K562 (cell line): Measurements from ENCODE around the gene DBP. TPM values are rescaled to one million over a fixed set of nuclear protein-coding genes. Genes with fewer than 3 reads are reported as not detected.
A peak's percentile ranks its signal among the peaks of the same experiment; 100 is the strongest.

Source experiments
- CBX8 ChIP-seq: fragments of 200-600 bp; sonication (generic); IDR thresholded peaks from 2 replicates; pipeline ENCODE4 v1.6.1; 2012; ENCODE audit warnings: borderline replicate concordance, mixed run types, low read depth, mild to moderate bottlenecking, moderate library complexity, mixed read lengths, low read length, control low read depth, inconsistent platforms; ENCODE audit not compliant: poor library complexity, severe bottlenecking; ENCODE audit errors: extremely low read depth
- DACH1 ChIP-seq: fragments of 450-650 bp; IDR thresholded peaks from 2 replicates; pipeline ENCODE4 v1.6.1; 2018; ENCODE audit not compliant: partially characterized antibody
- E2F5 ChIP-seq: sonication (generic); formaldehyde crosslinking; IDR thresholded peaks from 2 replicates; pipeline ENCODE4 v1.8.0; 2022; ENCODE audit warnings: mild to moderate bottlenecking, missing genetic modification reagents
- HIVEP1 ChIP-seq: fragments of 250-450 bp; sonication (Bioruptor Pico); IDR thresholded peaks from 2 replicates; pipeline ENCODE4 v1.4.0; 2020; ENCODE audit warnings: mild to moderate bottlenecking
- PCBP2 ChIP-seq: fragments of 200-400 bp; formaldehyde crosslinking; IDR thresholded peaks from 2 replicates; pipeline ENCODE4 v1.6.1; 2018; ENCODE audit warnings: low read length, low read depth, mild to moderate bottlenecking, moderate library complexity; ENCODE audit not compliant: poor library complexity, severe bottlenecking
- TCF3 ChIP-seq: sonication (generic); formaldehyde crosslinking; IDR thresholded peaks from 2 replicates; pipeline ENCODE4 v1.4.0; 2020; ENCODE audit warnings: mild to moderate bottlenecking, missing genetic modification reagents
- TRIM24 ChIP-seq, 2 experiments: fragments of 450-650 bp; IDR thresholded peaks; 2 replicates each; pipeline ENCODE4 v1.6.1; 2016
- ZBTB40 ChIP-seq, 2 experiments: fragments of 450-650 bp in 1 of 2; sonication (generic) in 1 of 2; formaldehyde crosslinking in 1 of 2; IDR thresholded peaks; 2 replicates each; pipeline versions ENCODE4 v1.7.1 to v1.9.0; 2016 to 2022; ENCODE audit warnings: inconsistent platforms in 1 of 2, mild to moderate bottlenecking in 1 of 2, missing genetic modification reagents in 1 of 2
- ZBTB49 ChIP-seq: sonication (generic); formaldehyde crosslinking; IDR thresholded peaks from 2 replicates; pipeline ENCODE4 v1.8.0; 2022; ENCODE audit warnings: missing genetic modification reagents, mild to moderate bottlenecking, borderline replicate concordance
- ZKSCAN3 ChIP-seq: fragments of 250-450 bp; sonication (Bioruptor Pico); IDR thresholded peaks from 2 replicates; pipeline ENCODE4 v1.4.0; 2020
- ZNF780A ChIP-seq: fragments of 250-450 bp; sonication (Bioruptor Pico); IDR thresholded peaks from 2 replicates; pipeline ENCODE4 v1.5.0; 2021; ENCODE audit warnings: mild to moderate bottlenecking
- polyA plus RNA-seq, 8 experiments: library from polyadenylated mRNA; depleted of rRNA in 4 of 8; stranded (reverse) in 5 of 8; unstranded in 3 of 8; fragments of >200 nt; fragmentation: Nextera tagmentation in 2 of 8; fragmentation: Illumina TruSeq in 1 of 8; extraction: Ambion mirVana in 2 of 8; extraction: Trizol in 1 of 8; gene quantifications; 2 replicates each; pipeline versions ENCODE4 v1.2.1 to v1.2.3, GENCODE V29; 2011 to 2014; ENCODE audit warnings: inconsistent platforms in 1 of 8, missing spikeins in 1 of 8
- total RNA-seq, 7 experiments: library from RNA; depleted of rRNA in 6 of 7; stranded (reverse); fragments of >200 nt in 6 of 7; fragmentation: Illumina TruSeq in 2 of 7; extraction: Trizol in 2 of 7; gene quantifications; 2 replicates each; pipeline versions ENCODE4 v1.2.1 to v1.2.3, GENCODE V29; 2011 to 2021; ENCODE audit warnings: low replicate concordance in 1 of 7
- TF ChIP-seq, protein P1 (sequence below), 2 experiments: fragments of 450-650 bp in 1 of 2; IDR thresholded peaks; 2 replicates each; pipeline ENCODE4 v1.6.1; 2011 to 2017; ENCODE audit warnings: low read depth in 2 of 2, antibody characterized with exemption in 1 of 2, borderline replicate concordance in 1 of 2, low read length in 1 of 2, mild to moderate bottlenecking in 1 of 2, mixed read lengths in 1 of 2; ENCODE audit not compliant: control insufficient read depth in 1 of 2

Gene DBP
- total and polyA plus RNA-seq, 9 of the 15 experiments (the other 6 are each of a cell fraction or from before 2014, with no cell fraction given) = 0.25 to 5.5 (median 1.8) TPM

DNA sequence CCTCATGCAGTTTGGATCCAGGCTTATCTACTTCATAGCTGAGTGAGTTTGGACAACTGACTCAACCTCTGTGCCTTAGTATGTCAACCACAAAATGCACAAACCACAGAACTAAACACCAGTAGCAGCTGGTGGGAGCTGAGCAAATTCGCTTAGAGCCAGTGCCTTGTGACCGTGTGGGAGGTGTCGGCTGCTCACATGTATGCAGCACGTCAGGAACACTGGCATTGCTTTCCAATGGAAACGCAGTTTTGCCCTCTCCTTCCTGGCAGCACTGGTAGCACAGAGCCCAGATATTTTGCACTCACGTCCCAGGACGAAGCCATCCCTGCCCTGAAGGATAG lies 43.9 kb upstream of the DBP start (continued):
- TF ChIP-seq TCF3 (CRISPR knock-in tag) (peak; percentile 64), E2F5 (CRISPR knock-in tag) (no peak), ZKSCAN3 (CRISPR knock-in tag) (no peak), CBX8 (no peak), TRIM24 (IDR thresholded peaks at IDR 0.05) (no peak; a peak in 1 of 4 replicates), ZBTB40 (IDR thresholded peaks at IDR 0.05) (no peak), ZBTB40 (CRISPR knock-in tag; IDR thresholded peaks at IDR 0.05) (no peak), PCBP2 (no peak), DACH1 (no peak), ZNF780A (CRISPR knock-in tag) (no peak), HIVEP1 (CRISPR knock-in tag) (no peak), ZBTB49 (CRISPR knock-in tag) (no peak)
- TF ChIP-seq, protein P1, sequence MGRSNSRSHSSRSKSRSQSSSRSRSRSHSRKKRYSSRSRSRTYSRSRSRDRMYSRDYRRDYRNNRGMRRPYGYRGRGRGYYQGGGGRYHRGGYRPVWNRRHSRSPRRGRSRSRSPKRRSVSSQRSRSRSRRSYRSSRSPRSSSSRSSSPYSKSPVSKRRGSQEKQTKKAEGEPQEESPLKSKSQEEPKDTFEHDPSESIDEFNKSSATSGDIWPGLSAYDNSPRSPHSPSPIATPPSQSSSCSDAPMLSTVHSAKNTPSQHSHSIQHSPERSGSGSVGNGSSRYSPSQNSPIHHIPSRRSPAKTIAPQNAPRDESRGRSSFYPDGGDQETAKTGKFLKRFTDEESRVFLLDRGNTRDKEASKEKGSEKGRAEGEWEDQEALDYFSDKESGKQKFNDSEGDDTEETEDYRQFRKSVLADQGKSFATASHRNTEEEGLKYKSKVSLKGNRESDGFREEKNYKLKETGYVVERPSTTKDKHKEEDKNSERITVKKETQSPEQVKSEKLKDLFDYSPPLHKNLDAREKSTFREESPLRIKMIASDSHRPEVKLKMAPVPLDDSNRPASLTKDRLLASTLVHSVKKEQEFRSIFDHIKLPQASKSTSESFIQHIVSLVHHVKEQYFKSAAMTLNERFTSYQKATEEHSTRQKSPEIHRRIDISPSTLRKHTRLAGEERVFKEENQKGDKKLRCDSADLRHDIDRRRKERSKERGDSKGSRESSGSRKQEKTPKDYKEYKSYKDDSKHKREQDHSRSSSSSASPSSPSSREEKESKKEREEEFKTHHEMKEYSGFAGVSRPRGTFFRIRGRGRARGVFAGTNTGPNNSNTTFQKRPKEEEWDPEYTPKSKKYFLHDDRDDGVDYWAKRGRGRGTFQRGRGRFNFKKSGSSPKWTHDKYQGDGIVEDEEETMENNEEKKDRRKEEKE (IDR thresholded peaks at IDR 0.05; ENCODE audit: borderline replicate concordance in 1 of 2, control insufficient read depth in 1 of 2, low read depth in 2 of 2, low read length in 1 of 2) = no peak
